Type B pancreatic cell (in vitro differentiated cells): ENCODE data around the gene PARS2. TPM values are rescaled to one million over a fixed set of nuclear protein-coding genes. Genes with fewer than 3 reads are reported as not detected.
A peak's percentile ranks its signal among the peaks of the same experiment; 100 is the strongest.

ENCODE experiments used
- DNase-seq: peaks from one replicate; pipeline ENCODE4 v3.0.0; 2021; ENCODE audit warnings: mixed read lengths; ENCODE audit not compliant: unreplicated experiment; ENCODE audit errors: extremely low spot score
- H3K27ac Mint-ChIP-seq: 2 replicates; pipeline ENCODE4 v1.8.0; 2021; ENCODE audit warnings: mild to moderate bottlenecking, mixed read lengths
- H3K27me3 Mint-ChIP-seq: 2 replicates; pipeline ENCODE4 v1.8.0; 2021; ENCODE audit warnings: mixed read lengths
- H3K36me3 Mint-ChIP-seq: 2 replicates; pipeline ENCODE4 v1.8.0; 2021; ENCODE audit warnings: mixed read lengths
- H3K4me1 Mint-ChIP-seq: one replicate; pipeline ENCODE4 v1.8.0; 2021; ENCODE audit warnings: mixed read lengths; ENCODE audit not compliant: unreplicated experiment
- H3K4me3 Mint-ChIP-seq: 2 replicates; pipeline ENCODE4 v1.8.0; 2021; ENCODE audit warnings: mild to moderate bottlenecking, mixed read lengths
- H3K9me3 Mint-ChIP-seq: 2 replicates; pipeline ENCODE4 v1.8.0; 2021; ENCODE audit warnings: mixed read lengths
- total RNA-seq: library from RNA; stranded (reverse); gene quantifications from 2 replicates; pipeline ENCODE4 v1.2.1, GENCODE V29; 2021; ENCODE audit warnings: low replicate concordance
- TF ChIP-seq, protein P1 (sequence below): fragments of 200-600 bp; sonication (generic); conservative IDR thresholded peaks from 2 replicates; pipeline ENCODE4 v1.5.0; 2021; ENCODE audit warnings: antibody characterized with exemption, mild to moderate bottlenecking

PARS2 gene
- total RNA-seq, 1 donor from 2014 or later, result 9.5 TPM

- TF ChIP-seq, protein P1, sequence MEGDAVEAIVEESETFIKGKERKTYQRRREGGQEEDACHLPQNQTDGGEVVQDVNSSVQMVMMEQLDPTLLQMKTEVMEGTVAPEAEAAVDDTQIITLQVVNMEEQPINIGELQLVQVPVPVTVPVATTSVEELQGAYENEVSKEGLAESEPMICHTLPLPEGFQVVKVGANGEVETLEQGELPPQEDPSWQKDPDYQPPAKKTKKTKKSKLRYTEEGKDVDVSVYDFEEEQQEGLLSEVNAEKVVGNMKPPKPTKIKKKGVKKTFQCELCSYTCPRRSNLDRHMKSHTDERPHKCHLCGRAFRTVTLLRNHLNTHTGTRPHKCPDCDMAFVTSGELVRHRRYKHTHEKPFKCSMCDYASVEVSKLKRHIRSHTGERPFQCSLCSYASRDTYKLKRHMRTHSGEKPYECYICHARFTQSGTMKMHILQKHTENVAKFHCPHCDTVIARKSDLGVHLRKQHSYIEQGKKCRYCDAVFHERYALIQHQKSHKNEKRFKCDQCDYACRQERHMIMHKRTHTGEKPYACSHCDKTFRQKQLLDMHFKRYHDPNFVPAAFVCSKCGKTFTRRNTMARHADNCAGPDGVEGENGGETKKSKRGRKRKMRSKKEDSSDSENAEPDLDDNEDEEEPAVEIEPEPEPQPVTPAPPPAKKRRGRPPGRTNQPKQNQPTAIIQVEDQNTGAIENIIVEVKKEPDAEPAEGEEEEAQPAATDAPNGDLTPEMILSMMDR, result no peak
- peaks cover 8% of the 10 kb centered on the region for H3K27me3 Mint-ChIP-seq
- H3K4me1 Mint-ChIP-seq, result peaks cover 10% of the 10 kb centered on the region
- no peaks in the 10 kb centered on the region for H3K9me3 Mint-ChIP-seq
- H3K4me3 Mint-ChIP-seq, result no peak overlapping the region
- DNase-seq, result peak; percentile 45
- H3K36me3 Mint-ChIP-seq, result no peaks in the 10 kb centered on the region
- no peak overlapping the region for H3K27ac Mint-ChIP-seq
Measured at GRCh38 chr1:54806931-54807611, 42.7 kb upstream of the PARS2 start.

GRCh38 chr1:54805981-54806381, 41.7 kb upstream of the PARS2 start:
- H3K4me1 Mint-ChIP-seq, result peaks cover 10% of the 10 kb centered on the region
- no peaks in the 10 kb centered on the region for H3K9me3 Mint-ChIP-seq

DNA sequence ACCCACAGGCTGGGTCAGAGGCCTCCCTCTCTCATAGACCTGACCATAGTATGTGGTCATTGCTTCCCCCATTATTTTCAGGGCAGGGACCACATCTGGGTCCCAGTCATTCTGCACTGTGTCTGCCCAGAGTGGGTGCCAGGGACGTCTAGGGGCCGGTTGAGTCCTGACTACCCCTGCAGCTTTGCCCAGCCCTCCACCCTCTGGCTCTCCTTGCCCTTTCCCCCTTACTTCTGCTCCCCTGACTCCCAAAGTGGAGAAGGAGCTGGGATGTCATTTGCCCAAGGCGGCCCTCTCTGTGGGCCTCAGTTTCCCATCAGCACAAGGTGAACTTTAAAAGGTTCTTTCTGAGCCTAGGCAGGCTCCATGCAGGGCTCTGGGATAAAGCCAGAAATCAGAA, 41.1 kb upstream of the PARS2 start:
- no peak overlapping the region for H3K27ac Mint-ChIP-seq
- DNase-seq, result no peak
- peaks cover 7% of the 10 kb centered on the region for H3K4me1 Mint-ChIP-seq
- H3K4me3 Mint-ChIP-seq, result no peak overlapping the region
- H3K9me3 Mint-ChIP-seq, result no peaks in the 10 kb centered on the region
- no peaks in the 10 kb centered on the region for H3K36me3 Mint-ChIP-seq
- TF ChIP-seq, protein P1, result no peak
- H3K27me3 Mint-ChIP-seq, result peaks cover 11% of the 10 kb centered on the region

More at GRCh38 chr1:54805981-54806381, 41.7 kb upstream of the PARS2 start:
- TF ChIP-seq, protein P1, result no peak
- Mint-ChIP-seq H3K36me3 (no peaks in the 10 kb centered on the region), H3K27ac (no peak overlapping the region), H3K4me3 (no peak overlapping the region), H3K27me3 (peaks cover 13% of the 10 kb centered on the region)
- peak; percentile 56 for DNase-seq

DNA sequence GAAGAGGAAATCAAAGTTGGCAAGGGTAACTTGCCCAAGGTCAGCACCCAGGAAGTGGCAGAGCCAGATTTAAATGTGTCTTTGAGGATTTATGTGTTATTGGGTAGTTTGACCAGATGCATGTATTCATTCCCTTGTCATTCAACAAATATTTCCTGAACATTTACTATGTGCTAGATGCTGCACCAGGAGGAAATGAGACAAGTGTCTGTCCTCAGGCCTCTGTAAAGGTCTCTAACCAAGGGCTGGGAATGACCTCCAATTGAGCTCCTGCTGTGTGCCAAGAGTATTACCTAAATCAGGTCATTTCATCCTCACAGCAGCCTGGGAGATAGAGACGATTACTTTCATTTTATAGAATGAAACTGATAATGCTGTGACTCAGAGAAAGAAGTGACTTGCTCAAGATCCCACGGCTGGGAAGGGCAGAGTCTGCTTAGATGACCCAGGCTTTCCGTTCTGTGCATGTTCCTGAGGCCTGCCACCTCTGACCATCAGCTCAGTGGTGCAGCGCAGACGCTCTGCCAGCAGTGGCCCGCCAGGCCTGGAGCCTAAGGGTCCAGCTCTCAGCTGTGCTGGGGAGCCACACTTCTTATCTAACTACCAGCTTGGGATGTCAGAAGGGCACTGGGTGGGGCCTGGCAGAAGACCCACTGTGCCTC, 40.3 kb upstream of the PARS2 start:
- TF ChIP-seq, protein P1, result no peak
- H3K9me3 Mint-ChIP-seq, result no peaks in the 10 kb centered on the region
- H3K4me3 Mint-ChIP-seq, result no peak overlapping the region
- peaks cover 5% of the 10 kb centered on the region for H3K4me1 Mint-ChIP-seq
- peak; percentile 45 for DNase-seq
- peaks cover 17% of the 10 kb centered on the region for H3K27me3 Mint-ChIP-seq
- H3K27ac Mint-ChIP-seq, result no peak overlapping the region
- no peaks in the 10 kb centered on the region for H3K36me3 Mint-ChIP-seq

- DNase-seq, result no peak
- H3K27ac Mint-ChIP-seq, result no peak overlapping the region
- no peaks in the 10 kb centered on the region for H3K36me3 Mint-ChIP-seq
- peaks cover 5% of the 10 kb centered on the region for H3K4me1 Mint-ChIP-seq
- H3K27me3 Mint-ChIP-seq, result peaks cover 17% of the 10 kb centered on the region
- TF ChIP-seq, protein P1, result no peak
- H3K9me3 Mint-ChIP-seq, result no peaks in the 10 kb centered on the region
- no peak overlapping the region for H3K4me3 Mint-ChIP-seq
Measured at GRCh38 chr1:54803761-54804470, 39.6 kb upstream of the PARS2 start.
